ENCODE results near the gene CCL1.

DNA sequence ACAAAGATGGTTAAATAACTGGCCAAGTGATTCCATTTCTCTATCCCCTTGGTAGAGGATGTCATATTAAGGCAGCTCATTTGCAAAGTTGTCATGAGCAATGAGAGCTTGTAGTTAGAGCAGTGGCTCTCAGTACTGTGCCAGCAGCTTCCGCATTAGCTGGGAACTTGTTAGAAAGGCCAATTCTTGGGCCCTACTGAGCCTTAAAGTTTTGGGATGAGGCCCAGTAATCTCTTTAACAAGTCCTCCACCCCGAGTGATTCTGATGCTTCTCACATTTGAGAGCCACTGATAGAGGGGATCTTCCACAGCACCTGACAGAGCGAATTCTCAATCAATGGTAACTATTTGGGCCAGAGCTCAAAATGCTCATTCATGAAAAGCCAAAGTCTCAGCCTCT, 20.2 kb upstream of the CCL1 start:
- TF ChIP-seq, protein P1, sequence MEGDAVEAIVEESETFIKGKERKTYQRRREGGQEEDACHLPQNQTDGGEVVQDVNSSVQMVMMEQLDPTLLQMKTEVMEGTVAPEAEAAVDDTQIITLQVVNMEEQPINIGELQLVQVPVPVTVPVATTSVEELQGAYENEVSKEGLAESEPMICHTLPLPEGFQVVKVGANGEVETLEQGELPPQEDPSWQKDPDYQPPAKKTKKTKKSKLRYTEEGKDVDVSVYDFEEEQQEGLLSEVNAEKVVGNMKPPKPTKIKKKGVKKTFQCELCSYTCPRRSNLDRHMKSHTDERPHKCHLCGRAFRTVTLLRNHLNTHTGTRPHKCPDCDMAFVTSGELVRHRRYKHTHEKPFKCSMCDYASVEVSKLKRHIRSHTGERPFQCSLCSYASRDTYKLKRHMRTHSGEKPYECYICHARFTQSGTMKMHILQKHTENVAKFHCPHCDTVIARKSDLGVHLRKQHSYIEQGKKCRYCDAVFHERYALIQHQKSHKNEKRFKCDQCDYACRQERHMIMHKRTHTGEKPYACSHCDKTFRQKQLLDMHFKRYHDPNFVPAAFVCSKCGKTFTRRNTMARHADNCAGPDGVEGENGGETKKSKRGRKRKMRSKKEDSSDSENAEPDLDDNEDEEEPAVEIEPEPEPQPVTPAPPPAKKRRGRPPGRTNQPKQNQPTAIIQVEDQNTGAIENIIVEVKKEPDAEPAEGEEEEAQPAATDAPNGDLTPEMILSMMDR (IDR thresholded peaks at IDR 0.05), result no peak
- TF ChIP-seq POLR2A (IDR thresholded peaks at IDR 0.05), result no peak
